Chondrocyte (in vitro differentiated cells): ENCODE results near the gene SHF. TPM values are rescaled to one million over a fixed set of nuclear protein-coding genes. Genes with fewer than 3 reads are reported as not detected.

Source experiments
- DNase-seq: peaks from one replicate; pipeline ENCODE4 v3.0.0; 2021; ENCODE audit warnings: mixed read lengths, low spot score
- H3K27ac Mint-ChIP-seq: one replicate; pipeline ENCODE4 v1.8.0; 2021; ENCODE audit warnings: mild to moderate bottlenecking, moderate library complexity, mixed read lengths; ENCODE audit not compliant: unreplicated experiment
- H3K27me3 Mint-ChIP-seq: 2 replicates; pipeline ENCODE4 v1.8.0; 2021; ENCODE audit warnings: low read depth, mixed read lengths
- H3K36me3 Mint-ChIP-seq: 2 replicates; pipeline ENCODE4 v1.8.0; 2021; ENCODE audit warnings: low read depth, mixed read lengths
- H3K4me1 Mint-ChIP-seq: 2 replicates; pipeline ENCODE4 v1.8.0; 2021; ENCODE audit warnings: low read depth, mild to moderate bottlenecking, mixed read lengths
- H3K4me3 Mint-ChIP-seq: one replicate; pipeline ENCODE4 v1.8.0; 2021; ENCODE audit warnings: mild to moderate bottlenecking, moderate library complexity, mixed read lengths; ENCODE audit not compliant: unreplicated experiment
- H3K9me3 Mint-ChIP-seq: 2 replicates; pipeline ENCODE4 v1.8.0; 2021; ENCODE audit warnings: low read depth, mixed read lengths
- total RNA-seq: library from RNA; stranded (reverse); gene quantifications from 3 replicates; pipeline ENCODE4 v1.2.1, GENCODE V29; 2021
- TF ChIP-seq, protein P1 (sequence below): fragments of 200-600 bp; sonication (generic); IDR thresholded peaks from 2 replicates; pipeline ENCODE4 v1.5.0; 2021; ENCODE audit warnings: antibody characterized with exemption, mild to moderate bottlenecking, moderate library complexity

SHF gene
- total RNA-seq, 1 donor from 2014 or later, result 4.9 TPM

DNA sequence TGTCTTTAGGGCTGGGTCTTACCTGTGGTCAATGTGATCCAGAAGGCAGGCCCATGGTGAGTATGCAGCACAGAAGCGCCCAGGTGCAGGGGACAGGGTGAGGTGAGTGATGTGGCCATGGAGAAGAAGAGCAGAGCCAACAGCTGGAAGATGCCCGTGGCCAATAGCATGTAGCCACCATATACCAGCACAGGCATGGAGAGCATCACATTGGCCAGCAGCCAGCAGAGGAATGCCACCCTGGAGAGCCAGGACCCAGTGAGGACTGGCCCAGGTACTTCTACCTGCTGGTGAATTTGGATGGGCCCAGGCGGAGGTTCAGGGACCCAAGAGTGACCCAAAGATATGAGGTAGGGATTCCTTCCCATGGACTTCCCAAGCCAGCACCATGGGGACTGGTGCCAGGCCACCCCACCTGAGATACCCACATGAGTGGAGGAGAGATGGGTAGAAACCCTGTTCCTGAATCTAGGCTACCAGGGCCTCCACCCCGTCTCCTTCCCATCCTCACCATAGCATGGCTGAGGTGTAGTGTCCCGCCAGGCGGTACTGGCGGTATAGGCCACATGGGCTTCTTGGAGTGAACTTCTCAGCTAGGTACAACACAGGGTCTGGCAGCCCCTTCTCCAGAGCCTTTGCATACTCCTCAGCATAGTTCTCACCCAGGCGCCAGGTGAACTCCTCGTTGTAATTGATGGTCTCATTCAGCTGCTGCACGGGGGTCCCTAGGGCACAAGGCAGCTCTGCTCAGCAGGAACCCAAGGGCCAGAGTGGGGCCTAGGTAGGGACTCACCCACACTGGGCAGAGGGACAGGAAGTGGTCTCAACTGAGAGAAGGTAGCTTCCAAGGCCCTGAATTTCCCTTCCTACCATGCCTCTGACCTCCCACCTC is 67.4 kb downstream of the SHF start:
- H3K9me3 Mint-ChIP-seq, result no peaks in the 10 kb centered on the region
- DNase-seq, result no peak
- H3K27me3 Mint-ChIP-seq, result peaks cover 23% of the 10 kb centered on the region

DNA sequence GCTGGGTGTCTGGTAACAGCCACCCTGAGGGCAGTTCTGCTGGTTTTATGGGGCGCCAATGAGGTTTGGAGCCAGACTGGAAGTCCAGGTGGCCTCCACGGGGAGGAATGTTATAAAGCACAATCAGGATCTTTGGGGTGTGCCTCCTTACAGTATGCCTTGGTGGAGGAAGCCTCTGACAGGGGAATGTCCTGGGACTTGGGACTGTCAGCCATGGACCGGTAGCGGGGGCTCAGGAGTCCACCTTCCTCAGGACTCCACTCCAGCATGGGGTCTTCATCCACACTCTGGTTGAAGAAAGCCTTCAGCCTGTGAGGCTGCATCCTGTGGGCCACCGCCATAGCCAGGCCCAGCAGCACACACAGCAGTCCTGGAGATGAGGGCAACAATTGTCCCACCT is 68.8 kb downstream of the SHF start:
- TF ChIP-seq, protein P1, sequence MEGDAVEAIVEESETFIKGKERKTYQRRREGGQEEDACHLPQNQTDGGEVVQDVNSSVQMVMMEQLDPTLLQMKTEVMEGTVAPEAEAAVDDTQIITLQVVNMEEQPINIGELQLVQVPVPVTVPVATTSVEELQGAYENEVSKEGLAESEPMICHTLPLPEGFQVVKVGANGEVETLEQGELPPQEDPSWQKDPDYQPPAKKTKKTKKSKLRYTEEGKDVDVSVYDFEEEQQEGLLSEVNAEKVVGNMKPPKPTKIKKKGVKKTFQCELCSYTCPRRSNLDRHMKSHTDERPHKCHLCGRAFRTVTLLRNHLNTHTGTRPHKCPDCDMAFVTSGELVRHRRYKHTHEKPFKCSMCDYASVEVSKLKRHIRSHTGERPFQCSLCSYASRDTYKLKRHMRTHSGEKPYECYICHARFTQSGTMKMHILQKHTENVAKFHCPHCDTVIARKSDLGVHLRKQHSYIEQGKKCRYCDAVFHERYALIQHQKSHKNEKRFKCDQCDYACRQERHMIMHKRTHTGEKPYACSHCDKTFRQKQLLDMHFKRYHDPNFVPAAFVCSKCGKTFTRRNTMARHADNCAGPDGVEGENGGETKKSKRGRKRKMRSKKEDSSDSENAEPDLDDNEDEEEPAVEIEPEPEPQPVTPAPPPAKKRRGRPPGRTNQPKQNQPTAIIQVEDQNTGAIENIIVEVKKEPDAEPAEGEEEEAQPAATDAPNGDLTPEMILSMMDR, result no peak
- Mint-ChIP-seq H3K27ac (no peak overlapping the region), H3K27me3 (peaks cover 27% of the 10 kb centered on the region), H3K36me3 (peaks cover under 1% of the 10 kb centered on the region), H3K9me3 (no peaks in the 10 kb centered on the region), H3K4me1 (peaks cover 17% of the 10 kb centered on the region), H3K4me3 (no peak overlapping the region)
- no peak for DNase-seq

More for the DNA sequence above, 67.4 kb downstream of the SHF start:
- TF ChIP-seq, protein P1, result no peak
- H3K27ac Mint-ChIP-seq, result no peak overlapping the region
- H3K4me3 Mint-ChIP-seq, result no peak overlapping the region
- no peaks in the 10 kb centered on the region for H3K36me3 Mint-ChIP-seq
- H3K4me1 Mint-ChIP-seq, result peaks cover 15% of the 10 kb centered on the region

DNA sequence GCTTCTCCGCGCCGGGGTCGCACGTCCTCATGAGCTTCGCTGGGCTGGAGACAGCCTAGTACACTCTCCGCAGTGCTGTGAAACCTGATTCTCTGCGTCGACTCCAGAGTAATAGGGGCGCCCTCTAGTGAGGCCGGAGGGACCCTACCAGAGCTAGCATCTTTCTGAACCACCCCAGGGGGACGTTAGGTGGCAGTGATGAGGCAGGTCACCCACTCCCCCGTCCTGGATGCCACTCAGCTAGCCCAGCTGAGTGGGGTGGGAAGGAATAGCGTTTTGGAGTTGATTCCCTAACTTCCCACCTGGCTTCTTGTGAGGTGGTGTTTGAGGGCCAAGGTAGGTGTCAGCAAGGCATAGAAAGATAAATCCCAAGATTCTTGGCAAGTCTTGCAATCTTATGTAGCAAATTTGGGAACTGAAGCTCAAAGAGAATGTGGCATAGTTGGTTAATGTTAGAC is 69.6 kb downstream of the SHF start:
- Mint-ChIP-seq H3K4me3 (peak overlapping the region; percentile 54), H3K4me1 (peaks cover 19% of the 10 kb centered on the region), H3K27ac (no peak overlapping the region), H3K9me3 (no peaks in the 10 kb centered on the region), H3K36me3 (peaks cover 2% of the 10 kb centered on the region), H3K27me3 (peaks cover 31% of the 10 kb centered on the region)
- peak; percentile 92 for DNase-seq
- TF ChIP-seq, protein P1, result peak; percentile 100

DNA sequence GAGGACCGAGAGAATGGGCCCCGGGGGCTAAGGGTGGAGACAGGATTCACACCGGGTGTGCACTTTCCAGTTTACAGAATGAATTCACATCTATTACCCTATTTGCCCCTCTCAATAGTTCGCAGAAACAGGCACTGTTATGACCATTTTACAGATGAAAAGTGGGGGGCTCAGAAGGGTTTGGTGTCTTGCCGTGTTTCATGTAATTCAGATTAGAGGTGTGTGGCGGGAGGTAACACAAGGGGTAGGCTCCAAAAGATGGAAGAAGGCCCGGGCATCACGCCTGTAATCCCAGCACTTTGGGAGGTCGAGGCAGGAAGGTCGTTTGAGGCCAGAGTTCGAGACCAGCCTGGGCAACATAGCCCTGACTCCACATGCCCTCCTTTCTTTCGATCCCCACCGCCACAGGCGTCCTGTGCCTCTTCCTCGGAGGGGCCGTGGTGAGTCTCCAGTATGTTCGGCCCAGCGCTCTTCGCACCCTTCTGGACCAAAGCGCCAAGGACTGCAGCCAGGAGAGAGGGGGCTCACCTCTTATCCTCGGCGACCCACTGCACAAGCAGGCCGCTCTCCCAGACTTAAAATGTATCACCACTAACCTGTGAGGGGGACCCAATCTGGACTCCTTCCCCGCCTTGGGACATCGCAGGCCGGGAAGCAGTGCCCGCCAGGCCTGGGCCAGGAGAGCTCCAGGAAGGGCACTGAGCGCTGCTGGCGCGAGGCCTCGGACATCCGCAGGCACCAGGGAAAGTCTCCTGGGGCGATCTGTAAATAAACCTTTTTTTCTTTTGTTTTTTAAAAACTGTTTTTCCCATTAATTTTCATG is 70.2 kb downstream of the SHF start:
- Mint-ChIP-seq H3K27ac (no peak overlapping the region), H3K9me3 (no peaks in the 10 kb centered on the region), H3K4me3 (peak overlapping the region; percentile 54), H3K4me1 (peaks cover 25% of the 10 kb centered on the region), H3K27me3 (peaks cover 35% of the 10 kb centered on the region), H3K36me3 (peaks cover 2% of the 10 kb centered on the region)
- TF ChIP-seq, protein P1, result no peak
- DNase-seq, result peak; percentile 86

Other genes with a start within 250 kb of the SHF start
- not detected in 3 replicates for gene TERB2, start 231.3 kb downstream of the SHF start, total RNA-seq
- gene SORD, start 164.8 kb downstream of the SHF start, total RNA-seq, result 10.6 to 12.6 TPM (median 10.7 TPM) in 3 replicates
- gene DUOX2, start 73.8 kb downstream of the SHF start, total RNA-seq, result 0.05 TPM in 1 of 3 replicates, not detected in the others
- not detected in 3 replicates for gene DUOXA2, start 73.6 kb downstream of the SHF start, total RNA-seq
- 0.47 to 0.82 TPM (median 0.64 TPM) in 3 replicates for gene DUOXA1, start 58.1 kb downstream of the SHF start, total RNA-seq
- gene DUOX1, start 58.0 kb downstream of the SHF start, total RNA-seq, result 0.21 TPM in 1 of 3 replicates, not detected in the others
- not detected in 3 replicates for gene SLC28A2, start 64.3 kb upstream of the SHF start, total RNA-seq
- 0.30 TPM in 1 of 3 replicates, not detected in the others for gene GATM, start 190.6 kb upstream of the SHF start, total RNA-seq